Measurements from ENCODE around the gene USP54.

The USP54 gene

GRCh38 chr10:73576178-73576889 lies 14.8 kb downstream of the USP54 start (continued):
- peak; percentile 74 for TF ChIP-seq PRDM1 (tag by site-specific recombination; IDR thresholded peaks at IDR 0.05)
- TF ChIP-seq ZBTB8A (tag by site-specific recombination; IDR thresholded peaks at IDR 0.05): no peak
- TF ChIP-seq ZNF776 (tag by site-specific recombination; IDR thresholded peaks at IDR 0.05; ENCODE audit: borderline replicate concordance): no peak
- TF ChIP-seq ZEB2 (tag by site-specific recombination; IDR thresholded peaks at IDR 0.05): 0 out of 2 replicates have a peak, but pooled peaks have one; percentile 43
- no peak for TF ChIP-seq ZBTB48 (tag by site-specific recombination; IDR thresholded peaks at IDR 0.05)
- no peak for TF ChIP-seq ZBTB17 (tag by site-specific recombination; IDR thresholded peaks at IDR 0.05)
- peak; percentile 59 for TF ChIP-seq ZNF335 (tag by site-specific recombination; conservative IDR thresholded peaks at IDR 0.05)
- TF ChIP-seq ZNF449 (tag by site-specific recombination; IDR thresholded peaks at IDR 0.05): no peak
- peak; percentile 62 for TF ChIP-seq PRDM6 (tag by site-specific recombination; IDR thresholded peaks at IDR 0.05)
- no peak for TF ChIP-seq ZFP3 (tag by site-specific recombination; IDR thresholded peaks at IDR 0.05; ENCODE audit: low read depth)
- no peak for TF ChIP-seq ZSCAN16 (tag by site-specific recombination; IDR thresholded peaks at IDR 0.05)
- TF ChIP-seq ZNF155 (tag by site-specific recombination; IDR thresholded peaks at IDR 0.05): no peak
- TF ChIP-seq ZNF140 (tag by site-specific recombination; IDR thresholded peaks at IDR 0.05): no peak
- TF ChIP-seq, protein P1, sequence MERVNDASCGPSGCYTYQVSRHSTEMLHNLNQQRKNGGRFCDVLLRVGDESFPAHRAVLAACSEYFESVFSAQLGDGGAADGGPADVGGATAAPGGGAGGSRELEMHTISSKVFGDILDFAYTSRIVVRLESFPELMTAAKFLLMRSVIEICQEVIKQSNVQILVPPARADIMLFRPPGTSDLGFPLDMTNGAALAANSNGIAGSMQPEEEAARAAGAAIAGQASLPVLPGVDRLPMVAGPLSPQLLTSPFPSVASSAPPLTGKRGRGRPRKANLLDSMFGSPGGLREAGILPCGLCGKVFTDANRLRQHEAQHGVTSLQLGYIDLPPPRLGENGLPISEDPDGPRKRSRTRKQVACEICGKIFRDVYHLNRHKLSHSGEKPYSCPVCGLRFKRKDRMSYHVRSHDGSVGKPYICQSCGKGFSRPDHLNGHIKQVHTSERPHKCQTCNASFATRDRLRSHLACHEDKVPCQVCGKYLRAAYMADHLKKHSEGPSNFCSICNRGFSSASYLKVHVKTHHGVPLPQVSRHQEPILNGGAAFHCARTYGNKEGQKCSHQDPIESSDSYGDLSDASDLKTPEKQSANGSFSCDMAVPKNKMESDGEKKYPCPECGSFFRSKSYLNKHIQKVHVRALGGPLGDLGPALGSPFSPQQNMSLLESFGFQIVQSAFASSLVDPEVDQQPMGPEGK (tag by site-specific recombination; IDR thresholded peaks at IDR 0.05): no peak
- no peak for TF ChIP-seq ZNF624 (tag by site-specific recombination; IDR thresholded peaks at IDR 0.05)
- TF ChIP-seq ZNF701 (tag by site-specific recombination; IDR thresholded peaks at IDR 0.05): no peak
- no peak for TF ChIP-seq ZNF48 (tag by site-specific recombination; IDR thresholded peaks at IDR 0.05)
- TF ChIP-seq KLF10 (tag by site-specific recombination; IDR thresholded peaks at IDR 0.05): no peak
- TF ChIP-seq, protein P2, sequence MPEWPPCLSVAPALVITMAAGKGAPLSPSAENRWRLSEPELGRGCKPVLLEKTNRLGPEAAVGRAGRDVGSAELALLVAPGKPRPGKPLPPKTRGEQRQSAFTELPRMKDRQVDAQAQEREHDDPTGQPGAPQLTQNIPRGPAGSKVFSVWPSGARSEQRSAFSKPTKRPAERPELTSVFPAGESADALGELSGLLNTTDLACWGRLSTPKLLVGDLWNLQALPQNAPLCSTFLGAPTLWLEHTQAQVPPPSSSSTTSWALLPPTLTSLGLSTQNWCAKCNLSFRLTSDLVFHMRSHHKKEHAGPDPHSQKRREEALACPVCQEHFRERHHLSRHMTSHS (tag by site-specific recombination; IDR thresholded peaks at IDR 0.05): no peak
- TF ChIP-seq ZNF174 (tag by site-specific recombination; IDR thresholded peaks at IDR 0.05): no peak
- TF ChIP-seq ZNF518A (tag by site-specific recombination; conservative IDR thresholded peaks at IDR 0.05; ENCODE audit: low read depth): no peak
- no peak for TF ChIP-seq ZNF133 (tag by site-specific recombination; IDR thresholded peaks at IDR 0.05)
- no peak for TF ChIP-seq ZNF670 (tag by site-specific recombination; IDR thresholded peaks at IDR 0.05; ENCODE audit: low read depth)
- TF ChIP-seq OSR2 (tag by site-specific recombination; IDR thresholded peaks at IDR 0.05): no peak
- TF ChIP-seq ZFP37 (tag by site-specific recombination; IDR thresholded peaks at IDR 0.05): no peak
- no peak for TF ChIP-seq ZNF138 (tag by site-specific recombination; IDR thresholded peaks at IDR 0.05; ENCODE audit: borderline replicate concordance)
- TF ChIP-seq ZNF311 (tag by site-specific recombination; IDR thresholded peaks at IDR 0.05; ENCODE audit: borderline replicate concordance): no peak
- TF ChIP-seq, protein P3, sequence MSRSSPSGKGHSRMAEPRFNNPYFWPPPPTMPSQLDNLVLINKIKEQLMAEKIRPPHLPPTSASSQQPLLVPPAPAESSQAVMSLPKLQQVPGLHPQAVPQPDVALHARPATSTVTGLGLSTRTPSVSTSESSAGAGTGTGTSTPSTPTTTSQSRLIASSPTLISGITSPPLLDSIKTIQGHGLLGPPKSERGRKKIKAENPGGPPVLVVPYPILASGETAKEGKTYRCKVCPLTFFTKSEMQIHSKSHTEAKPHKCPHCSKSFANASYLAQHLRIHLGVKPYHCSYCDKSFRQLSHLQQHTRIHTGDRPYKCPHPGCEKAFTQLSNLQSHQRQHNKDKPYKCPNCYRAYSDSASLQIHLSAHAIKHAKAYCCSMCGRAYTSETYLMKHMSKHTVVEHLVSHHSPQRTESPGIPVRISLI (tag by site-specific recombination; IDR thresholded peaks at IDR 0.05): peak; percentile 98
- TF ChIP-seq ZNF23 (tag by site-specific recombination; IDR thresholded peaks at IDR 0.05; ENCODE audit: borderline replicate concordance): no peak

Data from HEK293 (cell line).